ENCODE measurements around the gene RABIF. TPM values are rescaled to one million over a fixed set of nuclear protein-coding genes. Genes with fewer than 3 reads are reported as not detected.

Gene RABIF
- polyA plus RNA-seq, 1 donor from 2014 or later: 19.8 TPM

DNA sequence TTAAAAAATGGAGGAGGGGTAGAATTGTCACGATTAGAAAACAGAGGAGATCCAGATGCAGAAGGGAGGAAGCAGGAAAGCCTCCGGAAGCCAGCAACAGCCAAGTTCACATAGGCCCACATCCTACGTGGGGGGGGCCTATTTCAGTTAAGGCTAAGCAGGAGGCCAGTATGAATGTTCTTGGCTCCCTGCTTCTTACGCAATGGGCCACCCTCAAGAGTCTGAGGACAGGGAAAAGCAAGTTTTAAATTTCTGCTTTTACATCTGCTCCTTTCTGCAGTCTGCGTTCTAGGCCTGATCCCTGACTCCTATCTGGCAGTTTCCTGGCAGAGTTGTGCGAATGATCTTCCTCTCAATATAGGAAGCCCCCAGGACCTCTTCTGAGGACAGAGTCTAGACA, 30.6 kb downstream of the RABIF start:
- H3K36me3 Mint-ChIP-seq: no peaks in the 10 kb centered on the region
- H3K4me1 Mint-ChIP-seq: peaks cover 5 to 6% (median 6%) of the 10 kb centered on the region in 3 donors
- no peak overlapping the region for H3K27ac Mint-ChIP-seq
- H3K9me3 Mint-ChIP-seq: no peaks in the 10 kb centered on the region
- H3K27me3 Mint-ChIP-seq: peaks cover 18% of the 10 kb centered on the region
- peak overlapping the region in 1 of 4 donors; percentile 60 for H3K4me3 Mint-ChIP-seq

DNA sequence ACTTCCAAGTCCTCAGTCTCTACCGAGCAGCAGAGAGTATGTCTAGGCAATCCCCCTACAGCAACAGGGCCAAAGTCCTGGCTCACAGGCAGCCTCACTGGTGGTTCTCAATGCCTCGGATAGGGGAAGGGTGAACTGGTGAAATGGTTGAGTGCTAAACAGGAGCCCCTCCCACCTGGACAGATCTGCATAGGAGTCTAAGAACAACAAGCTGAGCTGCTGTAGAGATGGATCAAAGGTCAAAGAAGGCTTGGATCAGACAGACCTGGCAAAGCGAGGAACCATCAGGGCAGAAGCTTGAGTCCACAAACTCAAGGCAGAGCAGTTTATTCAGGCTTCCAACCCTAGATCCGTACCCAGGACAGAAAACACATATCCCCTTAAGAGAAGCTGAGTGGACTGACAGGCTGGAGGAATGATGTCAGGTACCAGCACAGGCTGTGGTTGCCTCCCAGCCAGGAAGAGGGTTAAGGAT, 31.8 kb downstream of the RABIF start:
- Mint-ChIP-seq H3K36me3 (no peaks in the 10 kb centered on the region), H3K27me3 (peaks cover 14% of the 10 kb centered on the region), H3K9me3 (no peaks in the 10 kb centered on the region), H3K4me1 (peaks cover 5 to 6% (median 5%) of the 10 kb centered on the region in 3 donors), H3K4me3 (no peak overlapping the region), H3K27ac (no peak overlapping the region)

- Mint-ChIP-seq H3K27ac (no peak overlapping the region), H3K36me3 (no peaks in the 10 kb centered on the region), H3K27me3 (peaks cover 4% of the 10 kb centered on the region), H3K4me3 (no peak overlapping the region), H3K4me1 (peaks cover 0 to 4% (median 0%) of the 10 kb centered on the region in 3 donors), H3K9me3 (no peaks in the 10 kb centered on the region)
Observed at GRCh38 chr1:202856014-202856413, 32.9 kb downstream of the RABIF start.

DNA sequence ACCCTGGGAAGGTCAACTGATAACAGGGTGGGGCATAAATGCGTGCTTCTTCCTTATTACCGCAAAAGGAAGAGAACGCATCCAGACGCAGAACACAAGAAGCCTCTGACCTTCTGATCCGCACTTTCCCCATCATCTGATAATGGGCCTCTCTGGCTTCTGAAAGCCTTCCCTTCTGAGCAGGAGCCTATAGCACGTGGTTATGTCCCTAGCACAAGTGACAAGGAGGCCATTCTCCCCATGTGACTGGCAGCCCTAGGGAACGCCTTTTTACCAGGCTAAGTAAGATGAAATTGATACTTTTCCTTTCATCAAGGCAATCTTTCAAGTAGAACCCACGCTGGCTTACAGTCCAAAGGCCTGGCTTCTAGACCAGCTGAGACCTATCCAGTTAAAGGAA, 34.2 kb downstream of the RABIF start:
- no peak overlapping the region for H3K27ac Mint-ChIP-seq
- H3K36me3 Mint-ChIP-seq: no peaks in the 10 kb centered on the region
- no peaks in the 10 kb centered on the region for H3K9me3 Mint-ChIP-seq

DNA sequence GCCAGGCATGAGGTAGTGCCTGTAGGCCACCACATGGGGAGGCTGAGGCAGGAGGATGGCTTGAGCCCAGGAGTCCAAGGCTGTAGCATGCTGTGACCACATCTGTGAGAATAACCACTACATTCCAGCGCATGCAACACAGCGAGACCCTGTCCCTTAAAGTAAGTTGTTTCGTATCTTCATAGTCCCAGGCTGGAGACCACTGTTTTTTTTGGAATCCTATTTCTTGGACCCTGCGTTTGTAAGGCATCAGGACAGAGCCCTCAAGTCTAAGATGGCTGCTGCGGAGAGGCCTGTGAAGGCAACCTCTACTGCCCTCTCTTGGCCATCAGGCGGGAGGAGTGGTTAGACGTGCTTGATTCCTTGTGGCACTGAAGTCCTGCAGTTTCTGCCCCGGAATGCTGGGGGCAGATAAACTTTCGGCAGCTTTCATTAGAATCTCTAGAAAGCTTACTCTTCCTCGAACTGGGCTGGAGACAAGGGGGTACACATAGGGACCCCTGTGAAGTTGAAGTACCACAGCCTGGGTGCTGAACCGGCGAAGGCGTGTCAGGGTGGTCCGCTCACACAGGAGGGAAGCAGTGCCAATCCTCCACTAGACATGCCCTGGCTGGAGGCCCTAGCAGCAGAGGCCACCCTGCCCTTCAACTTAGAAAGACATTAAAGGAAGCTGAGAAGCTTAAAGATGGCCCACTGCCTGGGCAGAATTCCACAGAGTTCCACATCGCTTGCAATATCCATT, 36.6 kb downstream of the RABIF start:
- Mint-ChIP-seq H3K4me3 (no peak overlapping the region), H3K9me3 (no peaks in the 10 kb centered on the region), H3K27ac (no peak overlapping the region), H3K27me3 (no peaks in the 10 kb centered on the region), H3K36me3 (no peaks in the 10 kb centered on the region), H3K4me1 (peaks cover 17 to 21% (median 17%) of the 10 kb centered on the region in 3 donors)

More for the DNA sequence above, 34.2 kb downstream of the RABIF start:
- Mint-ChIP-seq H3K27me3 (peaks cover 1% of the 10 kb centered on the region), H3K4me1 (peaks cover 6 to 12% (median 7%) of the 10 kb centered on the region in 3 donors), H3K4me3 (no peak overlapping the region)

DNA sequence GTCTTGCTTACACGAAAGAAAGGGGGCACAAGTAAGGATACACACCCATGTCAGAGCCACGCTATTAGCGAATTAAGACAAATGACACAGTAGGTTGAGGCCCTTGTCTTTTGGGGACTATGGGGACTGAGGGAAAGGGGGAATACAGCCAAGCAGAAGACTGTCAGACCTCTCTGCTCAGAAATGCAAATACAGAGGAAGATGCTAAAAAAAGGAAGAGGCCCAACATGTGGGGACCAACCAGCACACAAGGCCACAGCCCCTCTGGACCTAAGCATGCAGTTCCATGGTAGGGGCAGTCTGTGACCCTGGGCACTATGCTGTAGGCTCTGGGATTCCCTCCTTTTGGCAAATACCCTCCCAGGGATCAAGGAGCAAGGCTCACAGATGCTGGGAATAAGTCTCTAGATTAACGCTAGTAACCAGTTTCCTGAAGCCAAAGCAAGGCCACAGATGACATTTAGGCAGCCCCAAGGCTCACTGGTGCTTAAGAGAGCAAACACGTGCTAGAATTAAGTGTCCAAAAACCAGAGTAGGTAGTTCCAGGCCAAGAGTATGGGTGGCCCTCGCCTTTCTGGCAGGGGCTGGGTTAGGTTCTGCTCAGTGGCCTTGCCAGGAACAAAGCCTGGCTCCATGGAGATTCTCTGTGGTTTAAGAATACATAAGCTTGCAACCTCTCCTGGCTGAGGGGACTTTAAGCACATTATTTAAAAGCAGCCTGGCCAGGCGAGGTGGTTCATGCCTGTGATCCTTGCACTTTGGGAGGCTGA, 38.2 kb downstream of the RABIF start:
- Mint-ChIP-seq H3K4me3 (peak overlapping the region in 1 of 4 donors; percentile 54), H3K4me1 (peaks cover 17 to 21% (median 17%) of the 10 kb centered on the region in 3 donors), H3K9me3 (no peaks in the 10 kb centered on the region), H3K27ac (no peak overlapping the region), H3K27me3 (no peaks in the 10 kb centered on the region), H3K36me3 (no peaks in the 10 kb centered on the region)

DNA sequence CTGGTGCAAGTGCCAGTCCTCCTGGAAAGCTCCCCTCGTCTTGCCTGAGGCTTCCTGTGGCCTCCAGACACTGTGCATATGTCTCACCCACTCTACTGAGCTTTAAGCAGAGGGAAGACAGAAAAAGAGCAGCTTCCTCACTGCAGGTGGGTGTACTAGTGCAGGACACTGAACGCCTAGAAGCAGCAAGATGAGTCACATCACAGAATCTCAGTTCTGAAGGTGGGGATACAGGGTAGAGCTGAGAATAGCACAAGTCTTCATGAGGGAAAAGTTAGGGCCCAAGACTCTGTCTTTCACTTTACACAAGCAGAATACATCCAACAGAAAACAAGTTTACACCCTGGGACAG, 40.8 kb downstream of the RABIF start:
- H3K4me1 Mint-ChIP-seq: peaks cover 17 to 21% (median 17%) of the 10 kb centered on the region in 3 donors
- H3K9me3 Mint-ChIP-seq: no peaks in the 10 kb centered on the region
- H3K4me3 Mint-ChIP-seq: peak overlapping the region in 1 of 4 donors; percentile 30
- H3K27ac Mint-ChIP-seq: no peak overlapping the region
- peaks cover 3% of the 10 kb centered on the region for H3K36me3 Mint-ChIP-seq
- no peaks in the 10 kb centered on the region for H3K27me3 Mint-ChIP-seq

DNA sequence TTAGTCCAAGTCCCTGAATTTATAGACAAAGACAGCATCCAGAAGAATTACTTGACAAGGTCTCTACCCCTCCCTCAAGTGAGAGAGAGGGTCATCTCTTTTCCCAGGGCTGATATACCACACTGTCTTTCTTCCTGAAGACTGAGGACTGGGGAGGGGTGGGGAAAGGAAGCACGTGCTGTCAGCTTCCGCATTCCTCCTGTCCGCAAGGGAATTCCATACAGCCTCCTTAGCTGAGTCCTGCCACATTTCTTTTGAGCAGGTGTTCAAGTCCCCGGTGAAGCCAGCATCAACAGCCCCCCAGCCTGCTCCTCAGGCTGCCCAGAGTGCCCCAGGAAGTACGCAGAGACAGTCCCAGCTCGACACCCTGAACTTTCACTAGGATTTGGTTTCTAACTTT, 44.0 kb downstream of the RABIF start:
- Mint-ChIP-seq H3K27ac (no peak overlapping the region), H3K4me1 (peaks cover 9 to 16% (median 11%) of the 10 kb centered on the region in 3 donors), H3K9me3 (no peaks in the 10 kb centered on the region), H3K36me3 (peaks cover 3% of the 10 kb centered on the region), H3K4me3 (no peak overlapping the region), H3K27me3 (no peaks in the 10 kb centered on the region)

GRCh38 chr1:202844259-202844658, 44.7 kb downstream of the RABIF start:
- Mint-ChIP-seq H3K9me3 (no peaks in the 10 kb centered on the region), H3K27me3 (no peaks in the 10 kb centered on the region), H3K36me3 (peaks cover 3% of the 10 kb centered on the region), H3K4me3 (no peak overlapping the region), H3K4me1 (peaks cover 7 to 16% (median 9%) of the 10 kb centered on the region in 3 donors), H3K27ac (no peak overlapping the region)

DNA sequence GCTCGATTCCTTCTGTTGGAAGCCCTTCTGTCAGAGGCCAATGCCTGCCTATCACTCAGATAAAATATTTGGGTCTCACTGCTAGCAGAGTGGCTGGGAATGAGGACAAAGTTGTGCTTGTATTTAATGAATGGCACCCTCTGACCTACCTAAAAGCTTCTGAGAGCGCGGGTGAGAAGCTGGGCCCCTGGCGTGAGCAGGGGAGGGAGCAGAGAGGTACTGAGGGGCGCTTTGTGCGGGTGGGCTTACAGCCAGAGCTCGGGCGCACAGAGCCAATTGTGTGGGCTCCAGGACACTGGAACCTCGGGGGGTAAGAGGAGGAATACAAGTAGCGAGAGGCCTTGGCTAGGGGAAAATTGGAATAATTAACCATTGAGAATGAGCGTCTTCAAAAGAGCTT, 45.9 kb downstream of the RABIF start:
- Mint-ChIP-seq H3K36me3 (peaks cover 3% of the 10 kb centered on the region), H3K27ac (no peak overlapping the region), H3K4me1 (peaks cover 3 to 7% (median 6%) of the 10 kb centered on the region in 3 donors), H3K27me3 (no peaks in the 10 kb centered on the region), H3K9me3 (no peaks in the 10 kb centered on the region), H3K4me3 (no peak overlapping the region)

GRCh38 chr1:202837746-202838262, 51.1 kb downstream of the RABIF start:
- Mint-ChIP-seq H3K36me3 (no peaks in the 10 kb centered on the region), H3K27me3 (no peaks in the 10 kb centered on the region), H3K4me3 (peak overlapping the region in 1 of 4 donors; percentile 49), H3K9me3 (no peaks in the 10 kb centered on the region), H3K27ac (no peak overlapping the region), H3K4me1 (peaks cover 14 to 17% (median 15%) of the 10 kb centered on the region in 3 donors)

DNA sequence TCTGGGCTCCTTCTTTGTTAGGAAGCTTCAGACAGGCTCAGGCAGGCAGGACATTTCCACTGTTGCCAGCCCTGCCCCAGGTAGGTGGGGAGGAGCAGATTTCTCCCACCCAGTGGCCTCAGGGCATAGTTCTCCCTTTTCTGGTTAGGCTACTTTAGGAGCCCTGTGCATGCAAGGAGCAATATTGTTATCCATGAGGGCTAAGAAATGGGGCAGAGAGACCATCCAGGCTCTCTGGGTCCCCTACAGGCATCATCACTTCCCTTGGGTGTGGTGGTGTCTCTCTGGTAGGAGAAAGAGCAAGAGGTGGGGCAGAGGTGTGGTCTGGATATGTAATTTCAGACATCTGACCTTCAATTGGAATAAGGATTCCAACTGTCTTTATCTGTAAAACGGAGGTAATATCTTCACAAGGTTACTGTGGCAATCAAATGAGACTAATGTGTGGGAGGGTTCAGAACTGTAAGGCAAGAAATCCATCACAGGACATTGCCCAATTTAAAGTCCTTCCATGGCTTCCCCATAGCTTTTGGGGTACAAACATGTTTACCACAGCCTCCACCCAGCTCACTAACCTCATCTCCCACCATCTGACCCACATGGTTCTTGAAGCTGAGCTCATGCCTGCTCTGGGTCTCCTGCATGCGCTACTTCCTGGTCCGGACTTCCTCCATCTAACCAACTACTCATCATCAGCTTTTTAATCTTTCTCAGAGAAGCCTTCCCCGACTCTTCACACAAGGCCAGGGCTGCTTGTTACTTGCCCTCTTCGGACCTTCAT, 52.1 kb downstream of the RABIF start:
- no peaks in the 10 kb centered on the region for H3K36me3 Mint-ChIP-seq
- no peaks in the 10 kb centered on the region for H3K9me3 Mint-ChIP-seq
- no peak overlapping the region for H3K27ac Mint-ChIP-seq
- H3K4me1 Mint-ChIP-seq: peaks cover 14 to 17% (median 15%) of the 10 kb centered on the region in 3 donors
- peak overlapping the region in 1 of 4 donors; percentile 68 for H3K4me3 Mint-ChIP-seq
- no peaks in the 10 kb centered on the region for H3K27me3 Mint-ChIP-seq

DNA sequence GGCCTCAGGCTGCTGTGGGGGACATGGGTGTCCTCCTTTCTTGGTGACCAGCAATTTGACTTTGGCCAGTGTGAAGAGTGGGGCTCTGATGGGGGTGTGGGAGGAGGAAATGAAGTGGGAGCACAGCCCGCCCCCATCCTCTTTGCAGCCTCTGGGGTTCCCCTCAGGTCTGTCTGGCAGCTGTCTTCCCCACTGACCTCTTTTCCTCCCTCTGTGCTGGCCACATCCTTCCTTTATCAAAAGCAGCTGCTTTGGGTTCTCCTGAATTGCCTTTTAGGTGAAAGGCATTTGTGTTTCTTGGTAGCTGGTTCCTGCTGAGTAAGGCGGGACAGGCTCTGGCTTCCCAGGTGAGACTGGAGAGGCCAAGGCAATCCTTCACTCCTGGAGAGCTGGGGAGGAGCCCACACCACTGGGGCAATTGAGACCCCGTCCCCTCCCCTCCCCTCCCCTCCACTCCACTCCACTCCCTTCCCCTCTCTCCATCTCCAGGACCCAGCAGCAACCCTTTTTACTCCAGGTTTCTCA, 53.3 kb downstream of the RABIF start:
- Mint-ChIP-seq H3K4me1 (peaks cover 13 to 15% (median 14%) of the 10 kb centered on the region in 3 donors), H3K4me3 (peak overlapping the region in 1 of 4 donors; percentile 68), H3K9me3 (no peaks in the 10 kb centered on the region), H3K36me3 (no peaks in the 10 kb centered on the region), H3K27ac (no peak overlapping the region), H3K27me3 (no peaks in the 10 kb centered on the region)

DNA sequence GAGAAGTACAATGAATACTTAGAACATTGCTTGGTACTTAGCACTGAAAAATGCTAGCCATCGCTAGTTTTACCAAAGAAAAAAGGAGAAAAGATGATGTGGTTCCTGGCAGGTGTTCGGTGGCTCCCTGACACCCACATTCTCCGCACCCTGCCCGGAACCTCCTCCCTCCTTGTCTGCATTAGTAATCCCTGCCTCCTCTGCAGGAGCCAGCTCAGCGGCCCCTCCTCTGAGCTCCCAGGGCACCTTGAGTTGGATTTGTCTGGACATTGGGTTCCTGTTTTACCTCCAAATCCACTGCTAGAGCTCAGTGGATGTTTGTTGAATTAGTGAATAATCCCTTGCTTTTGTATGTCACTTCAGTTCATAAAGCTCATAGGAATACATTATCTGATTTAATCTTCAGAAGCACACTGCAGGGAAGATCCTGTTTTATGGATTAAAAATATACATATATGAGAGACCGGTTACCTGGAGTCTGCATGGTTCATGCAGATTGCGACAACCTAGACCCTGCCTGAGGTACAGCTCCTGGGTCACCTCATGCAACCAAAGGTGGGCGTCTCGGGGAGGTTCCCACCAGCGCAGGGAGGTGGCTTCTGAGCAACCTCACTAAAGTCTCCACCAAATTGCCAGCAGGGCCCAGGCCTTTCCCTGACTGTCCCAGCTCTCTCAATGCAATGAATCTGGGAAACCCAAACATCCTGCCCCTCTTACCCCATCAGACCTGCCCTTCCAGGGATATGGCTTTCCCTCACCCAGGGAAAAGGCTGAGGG, 54.0 kb downstream of the RABIF start:
- Mint-ChIP-seq H3K4me3 (peak overlapping the region in 1 of 4 donors; percentile 68), H3K27me3 (no peaks in the 10 kb centered on the region), H3K9me3 (no peaks in the 10 kb centered on the region), H3K27ac (peak overlapping the region in 1 of 3 donors; percentile 80), H3K36me3 (no peaks in the 10 kb centered on the region), H3K4me1 (peaks cover 13 to 15% (median 14%) of the 10 kb centered on the region in 3 donors)

Data from IgD-negative memory B cell (primary cell).